ENCODE results near the gene ANK2. TPM values are rescaled to one million over a fixed set of nuclear protein-coding genes. Genes with fewer than 3 reads are reported as not detected.

The ANK2 gene
- total RNA-seq, 1 donor from 2014 or later: 112 TPM

GRCh38 chr4:113278324-113278934 lies 229.0 kb downstream of the ANK2 start:
- DNase-seq (ENCODE audit: low read depth): peak; percentile 74

- DNase-seq (ENCODE audit: low read depth): no peak
These were observed 236.0 kb downstream of the ANK2 start for GRCh38 chr4:113285501-113285900.

GRCh38 chr4:113288257-113288656 lies 238.8 kb downstream of the ANK2 start:
- no peak for DNase-seq (ENCODE audit: low read depth)

- no peak for DNase-seq (ENCODE audit: low read depth)
These were observed 239.2 kb downstream of the ANK2 start for GRCh38 chr4:113288696-113289095.

GRCh38 chr4:113289766-113290165 lies 240.3 kb downstream of the ANK2 start:
- DNase-seq (ENCODE audit: low read depth): peak; percentile 13

- DNase-seq (ENCODE audit: low read depth): no peak
These were observed 241.2 kb downstream of the ANK2 start for GRCh38 chr4:113290666-113291065.

- DNase-seq (ENCODE audit: low read depth): no peak
These were observed 243.1 kb downstream of the ANK2 start for GRCh38 chr4:113292371-113293042.

GRCh38 chr4:113293043-113293560 lies 243.6 kb downstream of the ANK2 start:
- DNase-seq (ENCODE audit: low read depth): no peak

- no peak for DNase-seq (ENCODE audit: low read depth)
These were observed 244.2 kb downstream of the ANK2 start for GRCh38 chr4:113293674-113294073.

- no peak for DNase-seq (ENCODE audit: low read depth)
These were observed 245.5 kb downstream of the ANK2 start for GRCh38 chr4:113294908-113295307.

- DNase-seq (ENCODE audit: low read depth): peak; percentile 21
These were observed 251.0 kb downstream of the ANK2 start for GRCh38 chr4:113300471-113300928.

- DNase-seq (ENCODE audit: low read depth): no peak
These were observed 252.6 kb downstream of the ANK2 start for GRCh38 chr4:113302051-113302450.

GRCh38 chr4:113303315-113303714 lies 253.9 kb downstream of the ANK2 start:
- DNase-seq (ENCODE audit: low read depth): no peak

GRCh38 chr4:113311047-113311446 lies 261.6 kb downstream of the ANK2 start:
- no peak for DNase-seq (ENCODE audit: low read depth)

GRCh38 chr4:113312529-113312928 lies 263.1 kb downstream of the ANK2 start:
- no peak for DNase-seq (ENCODE audit: low read depth)

- no peak for DNase-seq (ENCODE audit: low read depth)
These were observed 265.0 kb downstream of the ANK2 start for GRCh38 chr4:113314426-113314825.

- DNase-seq (ENCODE audit: low read depth): peak; percentile 13
These were observed 267.4 kb downstream of the ANK2 start for GRCh38 chr4:113316879-113317278.

- DNase-seq (ENCODE audit: low read depth): no peak
These were observed 268.1 kb downstream of the ANK2 start for GRCh38 chr4:113317523-113317922.

GRCh38 chr4:113322736-113323135 lies 273.3 kb downstream of the ANK2 start:
- no peak for DNase-seq (ENCODE audit: low read depth)

GRCh38 chr4:113325876-113326615 lies 276.6 kb downstream of the ANK2 start:
- DNase-seq (ENCODE audit: low read depth): no peak

GRCh38 chr4:113327494-113327893 lies 278.0 kb downstream of the ANK2 start:
- peak; percentile 83 for DNase-seq (ENCODE audit: low read depth)

GRCh38 chr4:113328514-113328913 lies 279.1 kb downstream of the ANK2 start:
- DNase-seq (ENCODE audit: low read depth): no peak
